Liver (tissue), 9 donors: ENCODE measurements around the gene CPA2. TPM values are rescaled to one million over a fixed set of nuclear protein-coding genes. Genes with fewer than 3 reads are reported as not detected.

Source experiments
- DNase-seq: peaks from one replicate; pipeline ENCODE4 v3.0.0-alpha.2; 2017; ENCODE audit warnings: low spot score
- H3K27ac ChIP-seq, 2 donors: one replicate each; pipeline ENCODE4 v1.7.0; 2013; ENCODE audit warnings: inconsistent platforms in 2 of 2, low read length in 2 of 2, control low read depth in 1 of 2, low read depth in 1 of 2, mild to moderate bottlenecking in 1 of 2
- H3K27me3 ChIP-seq, 4 donors: one replicate each; pipeline versions ENCODE4 v1.6.1 to v1.7.0; 2013; ENCODE audit warnings: low read length in 3 of 4, inconsistent platforms in 1 of 4, mild to moderate bottlenecking in 1 of 4, moderate library complexity in 1 of 4; ENCODE audit not compliant: control insufficient read depth in 4 of 4, insufficient read depth in 4 of 4
- H3K36me3 ChIP-seq, 4 donors: one replicate each; pipeline versions ENCODE4 v1.6.1 to v1.7.0; 2013; ENCODE audit warnings: low read length in 3 of 4, mild to moderate bottlenecking in 3 of 4, low read depth in 1 of 4, moderate library complexity in 1 of 4; ENCODE audit not compliant: control insufficient read depth in 4 of 4, insufficient read depth in 3 of 4
- H3K4me1 ChIP-seq, 4 donors: one replicate each; pipeline versions ENCODE4 v1.6.1 to v1.7.0; 2013; ENCODE audit warnings: low read length in 3 of 4, mild to moderate bottlenecking in 3 of 4, moderate library complexity in 1 of 4; ENCODE audit not compliant: control insufficient read depth in 4 of 4, insufficient read depth in 4 of 4
- H3K4me3 ChIP-seq, 3 donors: one replicate each; pipeline versions ENCODE4 v1.6.1 to v1.7.0; 2013; ENCODE audit warnings: low read length in 3 of 3, control low read depth in 1 of 3, low read depth in 1 of 3, mild to moderate bottlenecking in 1 of 3
- H3K9ac ChIP-seq, 2 donors: one replicate each; pipeline ENCODE4 v1.7.0; 2013; ENCODE audit warnings: low read length in 2 of 2, mild to moderate bottlenecking in 2 of 2, moderate library complexity in 2 of 2, control low read depth in 1 of 2, low read depth in 1 of 2
- H3K9me3 ChIP-seq, 4 donors: one replicate each; pipeline versions ENCODE4 v1.6.1 to v1.7.0; 2013; ENCODE audit warnings: low read length in 3 of 4; ENCODE audit not compliant: control insufficient read depth in 4 of 4
- EGR1 ChIP-seq, 2 donors: IDR thresholded peaks; 2 replicates each; pipeline ENCODE4 v1.6.1; 2016 to 2018; ENCODE audit warnings: antibody characterized with exemption in 2 of 2, low read depth in 2 of 2
- FOXA1 ChIP-seq: IDR thresholded peaks from 2 replicates; pipeline ENCODE4 v1.6.1; 2016; ENCODE audit warnings: antibody characterized with exemption
- FOXA2 ChIP-seq: IDR thresholded peaks from 2 replicates; pipeline ENCODE4 v1.6.1; 2016; ENCODE audit warnings: antibody characterized with exemption
- GABPA ChIP-seq, 2 donors: IDR thresholded peaks in 1 of 2; conservative IDR thresholded peaks in 1 of 2; 2 replicates each; pipeline ENCODE4 v1.6.1; 2016; ENCODE audit warnings: antibody characterized with exemption in 2 of 2, mild to moderate bottlenecking in 1 of 2, moderate library complexity in 1 of 2
- HNF4A ChIP-seq, 2 donors: conservative IDR thresholded peaks; 2 replicates each; pipeline ENCODE4 v1.6.1; 2016; ENCODE audit warnings: antibody characterized with exemption in 2 of 2, mild to moderate bottlenecking in 2 of 2
- HNF4G ChIP-seq: IDR thresholded peaks from 2 replicates; pipeline ENCODE4 v1.6.1; 2016; ENCODE audit warnings: antibody characterized with exemption
- JUND ChIP-seq, 2 donors: IDR thresholded peaks; 2 replicates each; pipeline ENCODE4 v1.6.1; 2016; ENCODE audit warnings: antibody characterized with exemption in 2 of 2
- NR2F2 ChIP-seq: IDR thresholded peaks from 2 replicates; pipeline ENCODE4 v1.6.1; 2016; ENCODE audit warnings: antibody characterized with exemption
- RAD21 ChIP-seq, 2 donors: IDR thresholded peaks; 2 replicates each; pipeline ENCODE4 v1.6.1; 2016; ENCODE audit warnings: antibody characterized with exemption in 2 of 2, mild to moderate bottlenecking in 2 of 2
- RXRA ChIP-seq, 2 donors: IDR thresholded peaks; 2 replicates each; pipeline ENCODE4 v1.6.1; 2017 to 2018; ENCODE audit warnings: antibody characterized with exemption in 2 of 2, mild to moderate bottlenecking in 1 of 2
- SP1 ChIP-seq: IDR thresholded peaks from 2 replicates; pipeline ENCODE4 v1.6.1; 2018; ENCODE audit warnings: antibody characterized with exemption, mild to moderate bottlenecking
- TAF1 ChIP-seq: conservative IDR thresholded peaks from 2 replicates; pipeline ENCODE4 v1.6.1; 2016; ENCODE audit warnings: antibody characterized with exemption, mild to moderate bottlenecking
- YY1 ChIP-seq: IDR thresholded peaks from 2 replicates; pipeline ENCODE4 v1.6.1; 2016; ENCODE audit warnings: antibody characterized with exemption, mild to moderate bottlenecking
- WGBS: extraction: QIAGEN DNeasy Blood & Tissue Kit; methylation state at CpG from one replicate; pipeline ENCODE4 v1.1.7; 2013; 5-methylcytosine and 5-hydroxymethylcytosine counted together
- polyA plus RNA-seq, 2 donors: library from polyadenylated mRNA; stranded (reverse) in 1 of 2; unstranded in 1 of 2; fragments of 200-250 nt in 1 of 2; fragments of >200 nt in 1 of 2; fragmentation: Nextera tagmentation in 1 of 2; extraction: Ambion mirVana in 1 of 2; gene quantifications; one replicate each; pipeline versions ENCODE4 v1.2.1 to v1.2.3, GENCODE V29; 2013 to 2015
- total RNA-seq, 2 donors: library from RNA; depleted of rRNA; stranded (reverse); fragments of >200 nt; gene quantifications; one replicate each; pipeline ENCODE4 v1.2.3, GENCODE V29; 2014
- TF ChIP-seq, protein P1 (sequence below): IDR thresholded peaks from 2 replicates; pipeline ENCODE4 v1.6.1; 2016; ENCODE audit warnings: antibody characterized with exemption, mild to moderate bottlenecking
- TF ChIP-seq, protein P2 (sequence below): IDR thresholded peaks from 2 replicates; pipeline ENCODE4 v1.6.1; 2016; ENCODE audit warnings: antibody characterized with exemption
- TF ChIP-seq, protein P3 (sequence below): fragments of 150-350 bp; IDR thresholded peaks from 2 replicates; pipeline ENCODE4 v1.5.1; 2017; ENCODE audit warnings: improper control_type of control experiment, low read depth, low read length; ENCODE audit not compliant: missing input control
- TF ChIP-seq, protein P4 (sequence below): IDR thresholded peaks from 2 replicates; pipeline ENCODE4 v1.6.1; 2016; ENCODE audit warnings: antibody characterized with exemption
- donor health status: healthy.
- donor health status: healthy.
- donor health status: healthy.
- donor health status: healthy.
- donor health status: healthy.

The CPA2 gene
- total RNA-seq (not detected), polyA plus RNA-seq (not detected)

DNA sequence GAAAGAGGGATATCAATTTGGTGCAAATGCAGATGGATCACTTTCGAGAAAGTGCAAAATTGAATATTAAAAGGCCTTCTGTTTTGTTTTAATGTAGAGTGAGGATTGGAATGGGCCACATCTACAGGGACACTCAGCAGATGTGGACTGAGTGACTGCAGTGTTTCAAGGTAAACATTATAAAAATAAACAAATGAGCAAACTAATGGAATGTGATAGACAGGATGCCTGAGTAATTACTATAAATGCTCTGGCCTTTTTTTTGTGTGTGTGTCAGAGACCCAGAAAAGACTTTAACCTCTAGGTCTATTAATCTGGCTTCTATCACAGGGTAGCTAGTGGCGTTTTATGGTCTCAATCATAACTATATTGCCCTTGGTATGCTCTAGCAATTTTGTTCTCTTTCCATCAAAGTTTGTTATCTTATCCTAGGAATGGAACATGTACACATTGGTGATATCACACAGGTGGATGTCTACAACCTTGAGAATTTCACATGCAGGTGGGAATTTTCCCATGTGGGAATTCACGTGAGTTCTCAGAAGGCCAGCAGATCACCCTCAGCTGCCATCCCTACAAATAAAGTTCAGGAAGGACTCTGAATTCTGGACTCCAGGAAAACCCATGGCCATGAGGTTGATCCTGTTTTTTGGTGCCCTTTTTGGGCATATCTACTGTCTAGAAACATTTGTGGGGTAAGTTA, at the start of gene CPA2:
CPA2 (plus strand) TSS at position 606 of the 703 bp plus-strand sequence; CDS start at position 625, 19 bp downstream.
- Histone ChIP-seq H3K27ac (no peak within 1 kb of the TSS), H3K4me1 (no peaks in the 10 kb centered on the region), H3K4me3 (no peak within 1 kb of the TSS), H3K36me3 (no peaks in the 10 kb centered on the region), H3K9me3 (peaks cover 0 to 3% (median under 1%) of the 10 kb centered on the region in 4 donors), H3K9ac (no peak within 1 kb of the TSS), H3K27me3 (no peaks in the 10 kb centered on the region)
- TF ChIP-seq, protein P1, sequence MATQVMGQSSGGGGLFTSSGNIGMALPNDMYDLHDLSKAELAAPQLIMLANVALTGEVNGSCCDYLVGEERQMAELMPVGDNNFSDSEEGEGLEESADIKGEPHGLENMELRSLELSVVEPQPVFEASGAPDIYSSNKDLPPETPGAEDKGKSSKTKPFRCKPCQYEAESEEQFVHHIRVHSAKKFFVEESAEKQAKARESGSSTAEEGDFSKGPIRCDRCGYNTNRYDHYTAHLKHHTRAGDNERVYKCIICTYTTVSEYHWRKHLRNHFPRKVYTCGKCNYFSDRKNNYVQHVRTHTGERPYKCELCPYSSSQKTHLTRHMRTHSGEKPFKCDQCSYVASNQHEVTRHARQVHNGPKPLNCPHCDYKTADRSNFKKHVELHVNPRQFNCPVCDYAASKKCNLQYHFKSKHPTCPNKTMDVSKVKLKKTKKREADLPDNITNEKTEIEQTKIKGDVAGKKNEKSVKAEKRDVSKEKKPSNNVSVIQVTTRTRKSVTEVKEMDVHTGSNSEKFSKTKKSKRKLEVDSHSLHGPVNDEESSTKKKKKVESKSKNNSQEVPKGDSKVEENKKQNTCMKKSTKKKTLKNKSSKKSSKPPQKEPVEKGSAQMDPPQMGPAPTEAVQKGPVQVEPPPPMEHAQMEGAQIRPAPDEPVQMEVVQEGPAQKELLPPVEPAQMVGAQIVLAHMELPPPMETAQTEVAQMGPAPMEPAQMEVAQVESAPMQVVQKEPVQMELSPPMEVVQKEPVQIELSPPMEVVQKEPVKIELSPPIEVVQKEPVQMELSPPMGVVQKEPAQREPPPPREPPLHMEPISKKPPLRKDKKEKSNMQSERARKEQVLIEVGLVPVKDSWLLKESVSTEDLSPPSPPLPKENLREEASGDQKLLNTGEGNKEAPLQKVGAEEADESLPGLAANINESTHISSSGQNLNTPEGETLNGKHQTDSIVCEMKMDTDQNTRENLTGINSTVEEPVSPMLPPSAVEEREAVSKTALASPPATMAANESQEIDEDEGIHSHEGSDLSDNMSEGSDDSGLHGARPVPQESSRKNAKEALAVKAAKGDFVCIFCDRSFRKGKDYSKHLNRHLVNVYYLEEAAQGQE, result no peak
- TF ChIP-seq HNF4A (conservative IDR thresholded peaks at IDR 0.05) (no peak), YY1 (no peak), HNF4G (no peak), TAF1 (no peak), RAD21 (IDR thresholded peaks at IDR 0.05) (no peak), SP1 (no peak), JUND (IDR thresholded peaks at IDR 0.05) (no peak), FOXA1 (no peak), GABPA (IDR thresholded peaks at IDR 0.05 in 1 of 2, conservative IDR thresholded peaks at IDR 0.05 in 1 of 2) (no peak), FOXA2 (no peak)
- no peak for DNase-seq
- 84% methylated on average over 3 of the region's 3 CpGs for WGBS

DNA sequence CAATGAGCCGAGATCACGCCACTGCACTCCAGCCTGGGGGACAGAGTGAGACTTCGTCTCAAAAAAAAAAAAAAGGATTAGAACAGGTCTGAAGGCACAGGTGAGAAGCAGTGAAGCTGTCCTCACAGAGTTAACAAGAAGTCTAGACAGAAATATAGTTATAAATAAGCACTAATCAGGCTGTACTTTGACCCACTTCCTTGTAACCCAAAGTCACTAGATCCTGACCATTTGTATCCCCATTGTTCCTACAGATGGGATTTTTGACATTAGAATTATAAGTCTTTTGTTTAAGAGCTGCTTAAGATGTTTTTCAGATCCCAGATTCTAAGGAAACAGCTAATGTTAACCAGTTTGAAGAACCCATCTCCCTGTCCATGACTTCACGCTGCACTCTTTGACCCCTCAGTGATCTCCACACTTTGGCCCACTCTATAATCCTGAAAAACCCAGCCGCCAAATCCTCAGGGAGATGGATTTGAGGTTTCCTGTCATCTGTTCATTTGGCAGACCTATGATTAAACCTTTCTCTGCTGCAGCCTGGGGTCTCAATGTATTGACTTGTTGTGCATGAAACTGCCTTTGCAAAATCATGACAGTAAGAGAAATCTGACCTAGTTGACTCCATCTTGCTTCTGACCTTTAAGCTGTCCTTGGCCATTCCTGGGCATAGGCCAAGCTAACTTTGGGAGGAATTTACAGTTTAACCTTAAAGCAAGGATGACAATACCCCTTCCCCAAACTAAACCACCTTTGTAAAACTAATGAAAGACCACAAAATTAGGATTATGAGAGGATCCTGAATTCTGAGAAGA, 47.6 kb upstream of the CPA2 start:
- no peak overlapping the region for H3K27ac ChIP-seq
- no peak for DNase-seq
- H3K36me3 ChIP-seq, result no peaks in the 10 kb centered on the region
- H3K9me3 ChIP-seq, result no peaks in the 10 kb centered on the region
- H3K27me3 ChIP-seq, result no peaks in the 10 kb centered on the region
- H3K4me1 ChIP-seq, result no peaks in the 10 kb centered on the region
- 85% methylated on average over 5 of the region's 5 CpGs for WGBS
- no peak overlapping the region for H3K9ac ChIP-seq
- TF ChIP-seq, protein P2, sequence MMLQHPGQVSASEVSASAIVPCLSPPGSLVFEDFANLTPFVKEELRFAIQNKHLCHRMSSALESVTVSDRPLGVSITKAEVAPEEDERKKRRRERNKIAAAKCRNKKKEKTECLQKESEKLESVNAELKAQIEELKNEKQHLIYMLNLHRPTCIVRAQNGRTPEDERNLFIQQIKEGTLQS, result no peak
- TF ChIP-seq, protein P1, result no peak
- TF ChIP-seq NR2F2 (no peak), HNF4A (conservative IDR thresholded peaks at IDR 0.05) (no peak), EGR1 (IDR thresholded peaks at IDR 0.05; ENCODE audit: low read depth in 2 of 2) (no peak), TAF1 (no peak), RXRA (IDR thresholded peaks at IDR 0.05) (no peak), FOXA2 (no peak), GABPA (IDR thresholded peaks at IDR 0.05 in 1 of 2, conservative IDR thresholded peaks at IDR 0.05 in 1 of 2) (no peak), HNF4G (no peak)
- TF ChIP-seq, protein P3, sequence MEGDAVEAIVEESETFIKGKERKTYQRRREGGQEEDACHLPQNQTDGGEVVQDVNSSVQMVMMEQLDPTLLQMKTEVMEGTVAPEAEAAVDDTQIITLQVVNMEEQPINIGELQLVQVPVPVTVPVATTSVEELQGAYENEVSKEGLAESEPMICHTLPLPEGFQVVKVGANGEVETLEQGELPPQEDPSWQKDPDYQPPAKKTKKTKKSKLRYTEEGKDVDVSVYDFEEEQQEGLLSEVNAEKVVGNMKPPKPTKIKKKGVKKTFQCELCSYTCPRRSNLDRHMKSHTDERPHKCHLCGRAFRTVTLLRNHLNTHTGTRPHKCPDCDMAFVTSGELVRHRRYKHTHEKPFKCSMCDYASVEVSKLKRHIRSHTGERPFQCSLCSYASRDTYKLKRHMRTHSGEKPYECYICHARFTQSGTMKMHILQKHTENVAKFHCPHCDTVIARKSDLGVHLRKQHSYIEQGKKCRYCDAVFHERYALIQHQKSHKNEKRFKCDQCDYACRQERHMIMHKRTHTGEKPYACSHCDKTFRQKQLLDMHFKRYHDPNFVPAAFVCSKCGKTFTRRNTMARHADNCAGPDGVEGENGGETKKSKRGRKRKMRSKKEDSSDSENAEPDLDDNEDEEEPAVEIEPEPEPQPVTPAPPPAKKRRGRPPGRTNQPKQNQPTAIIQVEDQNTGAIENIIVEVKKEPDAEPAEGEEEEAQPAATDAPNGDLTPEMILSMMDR, result no peak
- TF ChIP-seq, protein P4, sequence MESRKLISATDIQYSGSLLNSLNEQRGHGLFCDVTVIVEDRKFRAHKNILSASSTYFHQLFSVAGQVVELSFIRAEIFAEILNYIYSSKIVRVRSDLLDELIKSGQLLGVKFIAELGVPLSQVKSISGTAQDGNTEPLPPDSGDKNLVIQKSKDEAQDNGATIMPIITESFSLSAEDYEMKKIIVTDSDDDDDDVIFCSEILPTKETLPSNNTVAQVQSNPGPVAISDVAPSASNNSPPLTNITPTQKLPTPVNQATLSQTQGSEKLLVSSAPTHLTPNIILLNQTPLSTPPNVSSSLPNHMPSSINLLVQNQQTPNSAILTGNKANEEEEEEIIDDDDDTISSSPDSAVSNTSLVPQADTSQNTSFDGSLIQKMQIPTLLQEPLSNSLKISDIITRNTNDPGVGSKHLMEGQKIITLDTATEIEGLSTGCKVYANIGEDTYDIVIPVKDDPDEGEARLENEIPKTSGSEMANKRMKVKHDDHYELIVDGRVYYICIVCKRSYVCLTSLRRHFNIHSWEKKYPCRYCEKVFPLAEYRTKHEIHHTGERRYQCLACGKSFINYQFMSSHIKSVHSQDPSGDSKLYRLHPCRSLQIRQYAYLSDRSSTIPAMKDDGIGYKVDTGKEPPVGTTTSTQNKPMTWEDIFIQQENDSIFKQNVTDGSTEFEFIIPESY, result no peak
- no peak overlapping the region for H3K4me3 ChIP-seq
